Astrocyte of the cerebellum (primary cell): ENCODE data around the gene PEX11G.

Experiments used
- DNase-seq: peaks from one replicate; pipeline ENCODE4 v3.0.0-alpha.2; 2011; ENCODE audit warnings: low read depth
- H3K4me3 ChIP-seq: 2 replicates; pipeline ENCODE4 v1.5.1; 2011; ENCODE audit warnings: mild to moderate bottlenecking, low read depth, low read length, moderate library complexity
- in situ Hi-C: cut with HindIII; loops from 2 replicates; pipeline ENCODE4 v1.10.0; 2017; ENCODE audit warnings: low sequenced_read_pairs
- TF ChIP-seq, protein P1 (sequence below): IDR thresholded peaks from 2 replicates; pipeline ENCODE4 v1.5.1; 2012; ENCODE audit warnings: low read length, low read depth, moderate library complexity, mild to moderate bottlenecking; ENCODE audit errors: missing control alignments

The PEX11G gene

DNA sequence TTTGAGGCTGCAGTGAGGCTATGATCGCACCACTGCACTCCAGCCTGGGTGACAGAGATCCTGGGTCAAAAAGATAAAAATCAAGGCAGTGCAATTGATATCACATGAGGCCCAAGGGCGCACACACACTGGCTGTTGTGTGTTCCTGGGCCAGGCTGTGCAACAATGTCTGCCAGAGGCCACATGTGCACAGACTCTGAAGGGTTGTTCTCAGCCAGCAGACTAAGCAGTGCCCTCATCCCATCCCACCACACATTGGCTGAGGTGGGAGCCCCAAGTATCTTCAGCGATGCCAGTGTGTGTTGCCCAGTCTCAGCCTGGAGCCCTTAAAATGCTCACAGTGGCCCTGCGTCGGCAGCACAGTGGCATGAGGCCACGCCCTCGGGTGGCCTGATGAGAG, 12.6 kb downstream of the PEX11G start:
- in situ Hi-C loops = no loop called here
- H3K4me3 ChIP-seq = no peak overlapping the region
- TF ChIP-seq, protein P1, sequence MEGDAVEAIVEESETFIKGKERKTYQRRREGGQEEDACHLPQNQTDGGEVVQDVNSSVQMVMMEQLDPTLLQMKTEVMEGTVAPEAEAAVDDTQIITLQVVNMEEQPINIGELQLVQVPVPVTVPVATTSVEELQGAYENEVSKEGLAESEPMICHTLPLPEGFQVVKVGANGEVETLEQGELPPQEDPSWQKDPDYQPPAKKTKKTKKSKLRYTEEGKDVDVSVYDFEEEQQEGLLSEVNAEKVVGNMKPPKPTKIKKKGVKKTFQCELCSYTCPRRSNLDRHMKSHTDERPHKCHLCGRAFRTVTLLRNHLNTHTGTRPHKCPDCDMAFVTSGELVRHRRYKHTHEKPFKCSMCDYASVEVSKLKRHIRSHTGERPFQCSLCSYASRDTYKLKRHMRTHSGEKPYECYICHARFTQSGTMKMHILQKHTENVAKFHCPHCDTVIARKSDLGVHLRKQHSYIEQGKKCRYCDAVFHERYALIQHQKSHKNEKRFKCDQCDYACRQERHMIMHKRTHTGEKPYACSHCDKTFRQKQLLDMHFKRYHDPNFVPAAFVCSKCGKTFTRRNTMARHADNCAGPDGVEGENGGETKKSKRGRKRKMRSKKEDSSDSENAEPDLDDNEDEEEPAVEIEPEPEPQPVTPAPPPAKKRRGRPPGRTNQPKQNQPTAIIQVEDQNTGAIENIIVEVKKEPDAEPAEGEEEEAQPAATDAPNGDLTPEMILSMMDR = no peak
- DNase-seq = no peak

DNA sequence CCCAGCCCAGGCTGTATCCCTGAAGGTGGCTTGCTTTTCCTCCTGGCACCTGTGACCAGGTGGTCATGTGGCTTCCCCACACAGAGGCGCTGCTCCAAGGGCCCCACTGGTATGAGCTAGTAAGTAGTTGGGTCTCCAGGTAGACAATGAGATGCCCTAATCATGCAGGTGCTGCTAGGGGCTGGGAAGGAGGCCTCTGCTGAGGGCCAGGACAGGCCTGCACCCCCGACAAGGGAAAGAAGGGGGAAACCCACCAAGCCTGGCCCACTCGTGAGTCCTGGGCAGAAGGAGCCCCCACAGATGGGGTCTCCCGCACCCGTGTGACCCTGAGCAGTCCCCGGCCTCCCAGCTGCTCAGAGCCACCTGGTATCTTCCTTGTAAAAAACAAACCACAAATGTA, 13.2 kb downstream of the PEX11G start:
- DNase-seq = no peak
- in situ Hi-C loops = no loop called here
- H3K4me3 ChIP-seq = no peak overlapping the region
- TF ChIP-seq, protein P1 = no peak

DNA sequence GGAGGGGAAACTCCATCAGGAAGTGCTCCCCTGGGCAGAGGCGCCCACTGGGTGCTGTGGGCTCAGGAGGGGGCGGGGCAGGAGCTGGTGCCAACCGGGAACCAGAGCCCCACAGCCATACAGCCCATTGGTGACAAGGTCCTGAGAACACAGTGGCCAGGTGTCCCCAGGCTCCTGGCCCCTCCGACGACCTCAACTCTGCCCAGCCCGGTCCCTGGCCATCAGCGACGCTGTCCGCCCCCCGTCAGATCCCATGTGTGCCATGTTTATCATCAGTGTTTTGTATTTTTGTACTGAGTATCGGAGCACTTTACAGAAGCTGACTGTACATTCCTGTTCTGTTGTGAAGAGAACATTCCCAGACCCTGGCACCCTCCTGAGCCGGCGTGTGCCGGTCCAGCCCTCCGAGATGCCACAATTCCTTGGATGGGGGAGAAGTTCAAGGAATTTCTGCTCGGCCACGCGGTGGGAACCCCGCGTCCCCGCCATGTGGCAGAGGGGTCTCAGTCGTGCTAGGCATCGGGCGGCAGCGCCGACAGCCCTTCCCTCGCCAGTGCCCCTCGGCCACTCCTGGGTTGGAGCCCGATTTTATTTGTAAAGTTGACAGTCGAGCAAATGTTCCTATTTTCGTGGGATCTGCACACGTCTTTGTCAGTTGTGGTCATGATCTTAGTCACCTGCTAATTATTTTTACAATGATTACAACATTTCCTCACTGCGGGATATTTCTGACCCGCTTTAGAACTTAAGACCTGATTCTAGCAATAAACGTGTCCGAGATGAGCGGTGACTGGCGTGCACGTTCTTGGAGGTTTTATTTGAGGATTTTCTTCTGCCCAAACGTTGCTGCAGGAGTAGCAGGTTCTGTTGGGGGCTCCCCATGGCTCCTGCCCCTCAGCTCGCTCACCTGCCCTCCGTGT, 16.9 kb downstream of the PEX11G start:
- TF ChIP-seq, protein P1 = no peak
- DNase-seq = no peak
- in situ Hi-C loops = no loop called here
- H3K4me3 ChIP-seq = no peak overlapping the region

DNA sequence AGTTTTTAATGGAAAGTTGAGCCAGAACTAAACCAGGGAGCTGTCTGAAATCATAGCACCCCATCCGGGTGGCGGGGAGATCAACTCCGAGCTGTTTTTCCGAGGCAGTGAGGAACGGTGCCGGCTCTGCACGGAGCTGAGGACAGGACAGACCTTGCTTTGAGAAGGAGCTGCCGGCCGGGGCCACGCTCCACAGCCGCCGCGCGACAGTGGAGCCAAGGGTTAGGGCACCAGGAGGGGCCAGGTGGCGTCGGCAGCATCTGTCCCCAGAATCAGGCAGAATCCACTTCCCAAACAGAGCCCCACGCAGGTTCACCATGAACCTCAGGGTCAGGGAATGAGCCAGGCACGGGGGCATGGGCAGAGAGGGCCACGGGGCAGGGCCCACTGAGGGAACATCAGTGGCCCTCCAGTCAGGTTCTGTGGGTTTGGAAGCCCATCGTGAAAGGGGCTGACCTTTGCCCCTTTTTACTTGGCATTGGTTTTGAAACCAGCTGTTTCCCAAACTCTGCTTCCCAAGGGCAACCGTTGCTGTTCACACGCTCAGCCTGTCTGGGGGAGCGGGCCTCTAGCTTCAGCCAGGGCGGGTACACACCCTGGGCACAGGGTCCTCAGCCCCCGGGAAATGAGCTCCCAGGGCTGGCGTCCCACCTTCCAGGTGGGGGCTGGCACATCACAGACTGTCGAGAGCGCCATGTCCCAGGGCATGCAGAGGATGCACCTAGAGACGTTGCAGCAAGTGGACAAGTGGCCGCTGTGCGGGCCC, 18.1 kb downstream of the PEX11G start:
- no peak for DNase-seq
- no peak overlapping the region for H3K4me3 ChIP-seq
- in situ Hi-C loops = no loop called here
- TF ChIP-seq, protein P1 = no peak

DNA sequence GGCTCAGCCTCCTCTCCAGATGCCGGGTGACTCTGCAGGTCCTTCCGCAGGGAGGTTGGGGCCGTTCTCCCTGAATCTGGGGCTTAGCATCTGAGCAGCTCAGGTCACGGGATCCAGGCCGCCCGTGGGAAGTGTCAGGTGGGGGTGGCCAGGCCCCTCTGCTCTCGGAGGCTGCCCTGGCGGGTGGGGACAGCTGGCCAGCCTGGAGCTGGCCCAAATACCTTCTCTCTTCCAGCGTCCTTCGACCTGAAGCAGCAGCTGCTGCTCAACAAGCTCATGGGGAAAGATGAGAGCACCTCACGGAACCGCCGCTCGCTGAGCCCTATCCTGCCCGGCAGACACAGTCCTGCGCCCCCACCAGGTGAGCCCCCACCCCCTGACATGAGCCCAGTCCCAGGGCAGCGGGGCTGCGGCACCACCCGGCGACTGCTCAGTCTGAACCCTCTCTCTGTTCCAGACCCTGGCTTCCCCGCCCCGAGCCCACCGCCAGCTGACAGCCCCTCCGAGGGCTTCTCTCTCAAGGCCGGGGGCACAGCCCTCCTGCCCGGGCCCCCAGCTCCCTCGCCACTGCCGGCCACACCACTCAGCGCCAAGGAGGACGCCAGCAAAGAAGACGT, 19.1 kb downstream of the PEX11G start:
- H3K4me3 ChIP-seq = no peak overlapping the region
- no peak for DNase-seq
- in situ Hi-C loops = no loop called here
- TF ChIP-seq, protein P1 = no peak

DNA sequence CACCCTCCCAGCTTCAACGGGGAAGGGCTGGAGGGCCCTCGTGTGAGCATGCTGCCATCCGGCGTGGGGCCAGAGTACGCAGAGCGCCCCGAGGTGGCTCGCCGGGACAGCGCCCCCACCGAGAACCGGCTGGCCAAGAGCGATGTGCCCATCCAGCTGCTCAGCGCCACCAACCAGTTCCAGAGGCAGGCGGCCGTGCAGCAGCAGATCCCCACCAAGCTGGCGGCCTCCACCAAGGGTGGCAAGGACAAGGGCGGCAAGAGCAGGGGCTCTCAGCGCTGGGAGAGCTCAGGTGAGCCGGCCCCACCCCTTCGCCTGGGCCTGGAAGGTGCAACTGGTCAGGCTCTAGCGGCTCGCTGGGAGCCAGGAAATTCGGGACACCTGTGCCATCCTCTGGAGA, 20.0 kb downstream of the PEX11G start:
- in situ Hi-C loops = no loop called here
- TF ChIP-seq, protein P1 = no peak
- DNase-seq = no peak
- no peak overlapping the region for H3K4me3 ChIP-seq
